Measurements from ENCODE around the gene CNGA4.

Gene CNGA4

DNA sequence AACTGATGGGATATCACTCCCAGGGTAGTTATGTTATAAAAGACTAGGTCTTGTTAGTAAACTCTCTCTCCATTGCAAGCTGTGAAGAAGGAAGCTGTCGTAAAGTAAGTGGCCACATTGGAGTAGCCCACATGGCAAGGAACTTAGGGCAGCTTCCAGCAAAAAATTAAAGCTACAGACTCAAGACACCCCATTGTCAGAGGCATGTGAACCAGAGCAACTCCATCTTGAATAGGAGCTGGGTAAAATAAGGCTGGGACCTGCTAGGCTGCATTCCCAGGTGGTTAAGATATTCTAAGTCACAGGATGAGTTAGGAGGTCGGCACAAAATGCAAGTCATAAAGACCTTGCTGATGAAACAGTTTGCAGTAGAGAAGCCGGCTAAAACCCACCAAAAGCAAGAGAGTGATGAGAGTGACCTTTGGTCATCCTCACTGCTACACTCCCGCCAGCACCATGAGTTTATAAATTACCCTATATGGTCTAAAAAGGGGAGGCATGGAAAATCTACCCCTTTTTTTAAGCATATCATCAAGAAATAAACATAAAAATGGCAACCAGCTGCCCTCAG, 44.6 kb downstream of the CNGA4 start:
- Histone ChIP-seq H3K4me3 (ENCODE audit: low read length, poor library complexity, severe bottlenecking) (no peak overlapping the region), H4K20me1 (ENCODE audit: insufficient read depth, low read length, poor library complexity, severe bottlenecking) (no peaks in the 10 kb centered on the region), H3K4me1 (ENCODE audit: insufficient read depth, low read length, poor library complexity, severe bottlenecking) (no peaks in the 10 kb centered on the region), H3K9me3 (ENCODE audit: insufficient read depth, low read depth, low read length) (no peaks in the 10 kb centered on the region), H3K27me3 (ENCODE audit: insufficient read depth, low read length, poor library complexity, severe bottlenecking) (peaks cover 6% of the 10 kb centered on the region), H3K9ac (ENCODE audit: low read depth, low read length, poor library complexity, severe bottlenecking) (no peak overlapping the region), H3F3A (ENCODE audit: low read depth) (no peaks in the 10 kb centered on the region), H3K79me2 (ENCODE audit: insufficient read depth, low read length) (no peaks in the 10 kb centered on the region), H2AFZ (ENCODE audit: low read length) (no peak overlapping the region), H3K4me2 (ENCODE audit: low read depth, low read length, poor library complexity, severe bottlenecking) (no peak overlapping the region), H3K9me2 (replicated peaks; ENCODE audit: low read depth, low read length) (no peaks in the 10 kb centered on the region), H3K36me3 (ENCODE audit: insufficient read depth, low read length) (no peaks in the 10 kb centered on the region)
- TF ChIP-seq, protein P1, sequence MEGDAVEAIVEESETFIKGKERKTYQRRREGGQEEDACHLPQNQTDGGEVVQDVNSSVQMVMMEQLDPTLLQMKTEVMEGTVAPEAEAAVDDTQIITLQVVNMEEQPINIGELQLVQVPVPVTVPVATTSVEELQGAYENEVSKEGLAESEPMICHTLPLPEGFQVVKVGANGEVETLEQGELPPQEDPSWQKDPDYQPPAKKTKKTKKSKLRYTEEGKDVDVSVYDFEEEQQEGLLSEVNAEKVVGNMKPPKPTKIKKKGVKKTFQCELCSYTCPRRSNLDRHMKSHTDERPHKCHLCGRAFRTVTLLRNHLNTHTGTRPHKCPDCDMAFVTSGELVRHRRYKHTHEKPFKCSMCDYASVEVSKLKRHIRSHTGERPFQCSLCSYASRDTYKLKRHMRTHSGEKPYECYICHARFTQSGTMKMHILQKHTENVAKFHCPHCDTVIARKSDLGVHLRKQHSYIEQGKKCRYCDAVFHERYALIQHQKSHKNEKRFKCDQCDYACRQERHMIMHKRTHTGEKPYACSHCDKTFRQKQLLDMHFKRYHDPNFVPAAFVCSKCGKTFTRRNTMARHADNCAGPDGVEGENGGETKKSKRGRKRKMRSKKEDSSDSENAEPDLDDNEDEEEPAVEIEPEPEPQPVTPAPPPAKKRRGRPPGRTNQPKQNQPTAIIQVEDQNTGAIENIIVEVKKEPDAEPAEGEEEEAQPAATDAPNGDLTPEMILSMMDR (conservative IDR thresholded peaks at IDR 0.05; ENCODE audit: low read length) = no peak
- TF ChIP-seq EZH2phosphoT487 (IDR thresholded peaks at IDR 0.05; ENCODE audit: borderline replicate concordance) = no peak

DNA sequence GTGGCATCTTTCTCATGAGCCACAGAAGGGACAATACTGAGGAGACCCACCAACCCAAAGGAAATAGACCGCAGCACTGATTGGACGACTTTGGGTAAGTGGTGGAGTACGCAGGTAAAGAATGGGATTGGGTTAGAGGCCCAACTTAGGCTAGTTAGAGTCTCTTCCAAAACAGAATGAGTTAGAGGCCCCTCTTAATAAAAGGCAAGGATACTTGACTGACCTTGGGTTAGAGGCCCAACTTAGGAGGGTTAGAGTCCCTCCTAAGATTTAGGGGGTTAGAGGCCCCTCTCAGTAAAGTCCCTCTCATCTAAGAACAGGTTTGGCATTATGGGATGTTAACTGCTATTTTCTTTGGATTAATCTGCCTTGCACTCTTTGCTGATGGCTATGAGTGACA, 45.4 kb downstream of the CNGA4 start:
- no peak overlapping the region for H3K4me3 ChIP-seq (ENCODE audit: low read length, poor library complexity, severe bottlenecking)
- H3K27me3 ChIP-seq (ENCODE audit: insufficient read depth, low read length, poor library complexity, severe bottlenecking) = peaks cover 6% of the 10 kb centered on the region
- no peaks in the 10 kb centered on the region for H3K9me2 ChIP-seq (replicated peaks; ENCODE audit: low read depth, low read length)
- H3K4me1 ChIP-seq (ENCODE audit: insufficient read depth, low read length, poor library complexity, severe bottlenecking) = no peaks in the 10 kb centered on the region
- H3K36me3 ChIP-seq (ENCODE audit: insufficient read depth, low read length) = no peaks in the 10 kb centered on the region
- H2AFZ ChIP-seq (ENCODE audit: low read length) = no peak overlapping the region
- no peaks in the 10 kb centered on the region for H4K20me1 ChIP-seq (ENCODE audit: insufficient read depth, low read length, poor library complexity, severe bottlenecking)
- H3F3A ChIP-seq (ENCODE audit: low read depth) = no peaks in the 10 kb centered on the region
- H3K9ac ChIP-seq (ENCODE audit: low read depth, low read length, poor library complexity, severe bottlenecking) = no peak overlapping the region
- TF ChIP-seq, protein P1 (conservative IDR thresholded peaks at IDR 0.05; ENCODE audit: low read length) = no peak
- no peak for TF ChIP-seq EZH2phosphoT487 (IDR thresholded peaks at IDR 0.05; ENCODE audit: borderline replicate concordance)
- H3K79me2 ChIP-seq (ENCODE audit: insufficient read depth, low read length) = no peaks in the 10 kb centered on the region
- H3K9me3 ChIP-seq (ENCODE audit: insufficient read depth, low read depth, low read length) = no peaks in the 10 kb centered on the region
- H3K4me2 ChIP-seq (ENCODE audit: low read depth, low read length, poor library complexity, severe bottlenecking) = no peak overlapping the region

DNA sequence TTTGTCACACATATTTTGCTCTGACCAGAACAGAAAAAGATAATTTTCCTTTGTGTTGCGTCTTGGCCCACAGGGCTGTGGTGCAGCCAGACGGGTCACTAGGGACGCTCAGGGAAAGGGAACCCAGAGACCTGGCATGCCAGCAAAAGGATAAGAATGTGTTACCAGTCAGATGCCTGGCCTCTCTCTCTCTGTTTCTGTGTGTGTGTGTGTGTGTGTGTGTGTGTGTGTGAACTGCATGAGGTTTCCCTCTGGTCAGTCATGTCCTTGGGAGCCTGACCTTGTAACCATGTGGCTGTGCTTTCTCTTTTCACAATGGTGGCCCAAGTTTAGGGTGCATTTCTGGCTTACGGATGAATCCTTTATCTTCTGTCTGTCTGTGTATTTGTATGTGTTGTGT, 46.1 kb downstream of the CNGA4 start:
- Histone ChIP-seq H3K9ac (ENCODE audit: low read depth, low read length, poor library complexity, severe bottlenecking) (no peak overlapping the region), H4K20me1 (ENCODE audit: insufficient read depth, low read length, poor library complexity, severe bottlenecking) (no peaks in the 10 kb centered on the region), H3K79me2 (ENCODE audit: insufficient read depth, low read length) (no peaks in the 10 kb centered on the region), H3K4me1 (ENCODE audit: insufficient read depth, low read length, poor library complexity, severe bottlenecking) (no peaks in the 10 kb centered on the region), H3F3A (ENCODE audit: low read depth) (no peaks in the 10 kb centered on the region), H3K9me3 (ENCODE audit: insufficient read depth, low read depth, low read length) (no peaks in the 10 kb centered on the region), H3K9me2 (replicated peaks; ENCODE audit: low read depth, low read length) (no peaks in the 10 kb centered on the region), H2AFZ (ENCODE audit: low read length) (no peak overlapping the region), H3K36me3 (ENCODE audit: insufficient read depth, low read length) (no peaks in the 10 kb centered on the region), H3K4me2 (ENCODE audit: low read depth, low read length, poor library complexity, severe bottlenecking) (no peak overlapping the region), H3K27me3 (ENCODE audit: insufficient read depth, low read length, poor library complexity, severe bottlenecking) (peaks cover 6% of the 10 kb centered on the region), H3K4me3 (ENCODE audit: low read length, poor library complexity, severe bottlenecking) (no peak overlapping the region)
- no peak for TF ChIP-seq EZH2phosphoT487 (IDR thresholded peaks at IDR 0.05; ENCODE audit: borderline replicate concordance)
- TF ChIP-seq, protein P1 (conservative IDR thresholded peaks at IDR 0.05; ENCODE audit: low read length) = no peak
